Activated T-cell treated with anti-CD3 and anti-CD28 coated beads, Interleukin-2, amount 50 U/mL, for 24 hours (primary cell): ENCODE measurements around the gene GPR6.

Experiments
- DNase-seq: peaks from one replicate; pipeline ENCODE4 v3.0.0-alpha.2; 2020
- H3K27ac Mint-ChIP-seq: 2 replicates; pipeline ENCODE4 v1.8.0; 2020; ENCODE audit warnings: mild to moderate bottlenecking, mixed read lengths
- H3K27me3 Mint-ChIP-seq: 2 replicates; pipeline ENCODE4 v1.8.0; 2020; ENCODE audit warnings: mixed read lengths
- H3K36me3 Mint-ChIP-seq: 2 replicates; pipeline ENCODE4 v1.8.0; 2020; ENCODE audit warnings: low read depth, mixed read lengths
- H3K4me1 Mint-ChIP-seq: 2 replicates; pipeline ENCODE4 v1.8.0; 2020; ENCODE audit warnings: low read depth, mixed read lengths
- H3K4me3 Mint-ChIP-seq: 2 replicates; pipeline ENCODE4 v1.8.0; 2020; ENCODE audit warnings: mild to moderate bottlenecking, moderate library complexity, mixed read lengths
- H3K9me3 Mint-ChIP-seq: 2 replicates; pipeline ENCODE4 v1.8.0; 2020; ENCODE audit warnings: mixed read lengths

The GPR6 gene

DNA sequence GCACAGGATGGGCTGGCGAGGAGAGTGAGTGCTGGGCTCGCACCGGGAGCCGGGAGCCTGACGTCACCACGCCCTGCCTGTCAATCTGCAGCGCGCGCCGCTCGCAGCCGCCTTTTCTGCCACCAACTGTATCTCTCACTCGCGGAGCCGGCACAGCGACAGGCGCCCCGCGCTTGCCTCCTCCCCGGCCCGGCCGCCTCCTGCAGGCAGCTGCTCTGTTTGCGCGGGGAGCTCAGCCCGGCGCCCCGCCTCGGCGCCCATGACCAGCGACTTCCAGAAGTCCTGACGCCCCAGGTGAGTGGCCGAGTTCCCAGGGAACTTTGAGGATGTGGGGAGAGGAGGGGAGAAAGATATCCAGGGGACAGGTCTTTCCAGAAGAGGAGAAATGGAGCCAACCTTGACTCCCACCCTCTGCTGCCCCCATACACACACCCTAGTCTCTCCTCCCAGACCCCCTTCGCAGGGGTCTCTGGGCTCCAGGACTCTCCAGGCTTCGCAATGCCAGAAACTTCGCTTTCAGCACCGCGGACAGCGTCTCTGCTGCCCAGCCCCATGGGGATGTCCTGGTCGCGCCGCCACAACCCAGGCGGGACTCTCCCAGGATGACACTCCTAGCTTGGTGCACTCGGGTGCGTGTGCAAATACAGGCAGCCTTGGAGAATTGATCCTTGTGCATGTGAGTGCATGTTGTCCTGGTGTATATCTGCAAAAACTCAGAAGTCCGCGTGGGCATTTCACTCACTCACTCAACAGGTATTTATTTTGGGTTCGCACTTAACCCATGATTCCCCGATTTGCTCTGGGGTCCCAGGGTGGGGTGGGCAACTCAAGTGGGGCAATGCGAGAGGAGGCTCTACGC lies at the start of gene GPR6:
Gene GPR6, plus strand, starts transcription at position 138 of the 859 bp plus-strand sequence. CDS start 802 bp downstream, outside the sequence.
- DNase-seq: peak; percentile 51
- Mint-ChIP-seq H3K36me3 (no peaks in the 10 kb centered on the region), H3K27ac (no peak within 1 kb of the TSS), H3K9me3 (peaks cover 3% of the 10 kb centered on the region), H3K4me3 (no peak within 1 kb of the TSS), H3K4me1 (no peaks in the 10 kb centered on the region), H3K27me3 (peaks cover 86% of the 10 kb centered on the region)

DNA sequence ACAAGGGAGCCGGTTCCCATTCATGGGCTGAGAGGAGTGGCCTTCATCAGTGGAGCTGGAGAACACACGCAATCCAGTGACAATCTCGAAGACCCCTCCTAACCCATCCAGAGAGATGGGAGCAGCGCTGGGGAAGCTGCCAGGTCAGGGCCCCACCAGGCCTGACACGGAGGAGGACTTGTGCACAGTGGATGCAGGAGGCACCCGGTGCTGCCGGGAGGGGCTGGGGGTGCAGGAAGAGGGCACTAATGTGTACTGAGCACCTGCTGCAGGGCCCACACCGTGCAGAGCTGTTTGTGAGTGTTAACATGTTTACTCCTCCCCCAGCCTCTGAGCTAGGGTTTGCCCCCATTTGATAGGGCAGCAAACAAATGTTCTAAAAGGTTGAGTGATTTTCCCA lies 43.8 kb upstream of the GPR6 start:
- no peak overlapping the region for H3K27ac Mint-ChIP-seq
- no peaks in the 10 kb centered on the region for H3K36me3 Mint-ChIP-seq
- H3K9me3 Mint-ChIP-seq: peaks cover 4% of the 10 kb centered on the region
- H3K4me1 Mint-ChIP-seq: no peaks in the 10 kb centered on the region
- DNase-seq: no peak
- H3K27me3 Mint-ChIP-seq: peaks cover 5% of the 10 kb centered on the region
- H3K4me3 Mint-ChIP-seq: no peak overlapping the region

DNA sequence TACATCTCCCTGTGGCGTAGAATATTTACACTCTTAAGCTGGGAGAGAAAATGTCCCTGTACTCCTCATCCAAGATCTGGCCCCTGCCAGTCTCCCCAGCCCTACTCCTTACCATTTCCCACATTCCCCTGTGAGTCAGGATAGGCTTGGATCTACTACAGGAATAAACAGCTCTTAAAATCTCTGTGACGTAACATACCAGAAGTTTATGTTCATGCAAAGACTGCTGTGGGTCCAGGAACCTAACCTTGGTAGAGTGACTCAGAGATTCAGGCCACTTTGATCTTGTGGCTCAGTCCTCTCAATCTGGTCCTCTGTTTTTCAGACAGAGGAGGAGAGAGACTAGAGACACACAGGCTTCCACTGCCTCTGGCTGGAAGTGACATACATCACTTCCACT lies 38.5 kb upstream of the GPR6 start:
- Mint-ChIP-seq H3K4me1 (no peaks in the 10 kb centered on the region), H3K27me3 (peaks cover 5% of the 10 kb centered on the region), H3K9me3 (peaks cover 4% of the 10 kb centered on the region), H3K36me3 (no peaks in the 10 kb centered on the region), H3K4me3 (no peak overlapping the region), H3K27ac (no peak overlapping the region)
- no peak for DNase-seq

DNA sequence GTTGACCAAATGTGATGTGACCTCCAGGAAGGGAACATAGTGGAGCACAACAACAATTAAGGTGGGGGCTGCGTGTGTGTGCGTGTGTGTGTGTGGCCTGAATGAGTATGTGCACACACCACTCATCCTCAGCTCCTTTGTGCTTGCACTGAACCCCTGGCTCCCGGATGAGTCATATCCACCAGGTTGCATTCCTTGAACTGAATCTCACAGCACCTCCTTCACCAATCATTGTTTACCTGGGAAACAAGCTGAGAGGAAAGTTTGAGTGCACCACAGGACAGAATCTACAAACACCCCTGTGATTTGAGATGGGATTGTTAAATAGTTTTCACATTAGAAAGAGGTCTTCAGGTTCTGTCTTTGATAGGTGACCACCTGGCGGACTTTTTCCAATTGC lies 33.7 kb upstream of the GPR6 start:
- no peaks in the 10 kb centered on the region for H3K9me3 Mint-ChIP-seq
- no peak for DNase-seq
- no peaks in the 10 kb centered on the region for H3K4me1 Mint-ChIP-seq
- peaks cover 16% of the 10 kb centered on the region for H3K27me3 Mint-ChIP-seq
- H3K27ac Mint-ChIP-seq: no peak overlapping the region
- H3K4me3 Mint-ChIP-seq: no peak overlapping the region
- no peaks in the 10 kb centered on the region for H3K36me3 Mint-ChIP-seq

- Mint-ChIP-seq H3K27ac (no peak overlapping the region), H3K27me3 (peaks cover 21% of the 10 kb centered on the region), H3K4me3 (no peak overlapping the region), H3K36me3 (no peaks in the 10 kb centered on the region), H3K4me1 (no peaks in the 10 kb centered on the region), H3K9me3 (no peaks in the 10 kb centered on the region)
- no peak for DNase-seq
Measured at GRCh38 chr6:109945091-109945490, 33.0 kb upstream of the GPR6 start.

DNA sequence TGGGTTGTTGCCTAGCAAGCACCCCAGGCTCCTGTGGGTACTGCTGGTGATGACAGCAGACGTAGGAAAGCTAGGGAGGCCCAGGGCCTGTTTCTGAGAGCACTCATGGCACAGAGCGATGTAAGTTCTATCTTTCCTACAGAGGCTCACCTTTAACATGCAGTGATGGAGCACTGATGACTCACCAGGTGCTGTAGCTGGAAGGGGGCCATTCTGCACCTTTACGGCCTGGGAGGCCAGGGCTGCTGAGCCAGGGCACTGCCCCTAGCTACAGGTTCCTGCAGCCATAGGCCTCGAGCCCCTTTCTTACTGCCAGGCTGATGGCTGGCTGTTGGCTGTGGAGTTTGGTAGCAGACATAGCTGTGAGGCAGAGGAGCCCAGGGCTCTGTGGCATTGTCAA lies 31.1 kb upstream of the GPR6 start:
- Mint-ChIP-seq H3K4me3 (no peak overlapping the region), H3K9me3 (no peaks in the 10 kb centered on the region), H3K27me3 (peaks cover 27% of the 10 kb centered on the region), H3K27ac (no peak overlapping the region), H3K4me1 (no peaks in the 10 kb centered on the region), H3K36me3 (no peaks in the 10 kb centered on the region)
- no peak for DNase-seq

DNA sequence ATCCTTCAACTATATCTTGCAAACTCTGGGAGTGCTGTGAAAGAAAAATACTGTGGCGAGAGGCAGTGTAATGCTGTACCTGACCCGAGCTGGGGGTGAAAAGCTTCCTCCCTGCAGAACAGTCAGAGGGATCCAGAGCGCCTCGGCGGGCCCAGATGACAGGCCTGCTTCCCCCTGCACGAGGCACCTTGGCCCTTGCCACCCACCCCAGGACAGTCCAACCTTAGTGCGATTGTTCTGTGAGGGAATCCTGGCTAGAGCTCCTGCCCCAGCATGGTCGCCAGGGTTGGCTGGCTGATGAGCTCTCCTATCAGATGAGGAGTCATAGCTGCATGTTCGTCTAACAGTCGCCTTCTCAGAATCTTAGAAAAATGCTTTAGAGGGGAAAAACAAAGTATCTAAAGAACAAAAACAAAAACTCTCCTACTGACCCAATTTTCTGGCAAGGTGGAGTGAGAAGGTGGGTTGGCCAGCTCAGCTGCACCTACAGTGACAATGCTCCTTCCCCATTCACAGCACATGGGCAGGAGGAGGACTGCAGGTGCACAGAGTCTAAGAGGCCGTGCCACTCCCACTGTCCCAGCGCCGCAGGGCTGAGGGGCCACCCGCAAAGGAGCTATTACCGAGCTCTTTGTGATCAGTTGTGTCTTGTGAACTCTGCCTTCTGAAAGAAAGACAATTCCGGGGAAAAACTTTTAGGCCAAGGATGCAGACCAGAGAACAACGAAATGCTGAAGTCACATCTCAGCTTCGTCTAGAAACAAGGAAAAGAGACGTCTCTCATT lies 28.6 kb upstream of the GPR6 start:
- peaks cover 27% of the 10 kb centered on the region for H3K27me3 Mint-ChIP-seq
- H3K36me3 Mint-ChIP-seq: no peaks in the 10 kb centered on the region
- no peak overlapping the region for H3K27ac Mint-ChIP-seq
- H3K9me3 Mint-ChIP-seq: no peaks in the 10 kb centered on the region
- H3K4me1 Mint-ChIP-seq: no peaks in the 10 kb centered on the region
- H3K4me3 Mint-ChIP-seq: no peak overlapping the region
- no peak for DNase-seq

DNA sequence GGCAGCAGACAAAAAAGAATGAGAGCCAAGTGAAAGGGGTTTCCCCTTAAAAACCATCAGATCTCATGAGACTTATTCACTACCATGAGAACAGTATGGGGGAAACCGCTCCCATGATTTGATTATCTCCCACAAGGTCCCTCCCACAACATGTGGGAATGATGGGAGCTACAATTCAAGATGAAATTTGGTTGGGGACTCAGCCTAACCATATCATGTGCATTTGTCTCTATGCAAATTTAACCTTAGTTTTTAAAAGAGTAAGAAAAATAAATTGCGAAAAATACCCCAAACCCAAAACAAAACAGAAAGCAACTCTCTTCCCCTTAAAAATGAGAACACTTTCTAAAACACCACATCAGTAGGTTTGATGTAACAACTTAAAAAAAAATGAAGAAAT lies 22.6 kb upstream of the GPR6 start:
- Mint-ChIP-seq H3K27me3 (peaks cover 13% of the 10 kb centered on the region), H3K27ac (no peak overlapping the region), H3K4me3 (no peak overlapping the region), H3K36me3 (no peaks in the 10 kb centered on the region), H3K4me1 (no peaks in the 10 kb centered on the region), H3K9me3 (no peaks in the 10 kb centered on the region)
- DNase-seq: no peak

GRCh38 chr6:109958626-109959025 lies 19.5 kb upstream of the GPR6 start:
- H3K4me3 Mint-ChIP-seq: no peak overlapping the region

GRCh38 chr6:109961611-109962041 lies 16.5 kb upstream of the GPR6 start:
- H3K27me3 Mint-ChIP-seq: peaks cover 15% of the 10 kb centered on the region
- H3K9me3 Mint-ChIP-seq: no peaks in the 10 kb centered on the region
- H3K4me3 Mint-ChIP-seq: no peak overlapping the region
- H3K4me1 Mint-ChIP-seq: no peaks in the 10 kb centered on the region
- no peaks in the 10 kb centered on the region for H3K36me3 Mint-ChIP-seq
- DNase-seq: no peak
- H3K27ac Mint-ChIP-seq: no peak overlapping the region

More at GRCh38 chr6:109958626-109959025, 19.5 kb upstream of the GPR6 start:
- Mint-ChIP-seq H3K27ac (no peak overlapping the region), H3K9me3 (no peaks in the 10 kb centered on the region), H3K4me1 (no peaks in the 10 kb centered on the region), H3K36me3 (no peaks in the 10 kb centered on the region), H3K27me3 (peaks cover 17% of the 10 kb centered on the region)
- DNase-seq: no peak

- DNase-seq: no peak
- H3K9me3 Mint-ChIP-seq: no peaks in the 10 kb centered on the region
- peaks cover 15% of the 10 kb centered on the region for H3K27me3 Mint-ChIP-seq
- no peak overlapping the region for H3K4me3 Mint-ChIP-seq
- H3K36me3 Mint-ChIP-seq: no peaks in the 10 kb centered on the region
- H3K27ac Mint-ChIP-seq: no peak overlapping the region
- H3K4me1 Mint-ChIP-seq: no peaks in the 10 kb centered on the region
Measured at GRCh38 chr6:109962271-109962670, 15.8 kb upstream of the GPR6 start.

GRCh38 chr6:109963598-109964170 lies 14.4 kb upstream of the GPR6 start:
- Mint-ChIP-seq H3K4me3 (no peak overlapping the region), H3K36me3 (no peaks in the 10 kb centered on the region), H3K27ac (no peak overlapping the region), H3K9me3 (no peaks in the 10 kb centered on the region), H3K27me3 (peaks cover 15% of the 10 kb centered on the region), H3K4me1 (no peaks in the 10 kb centered on the region)
- DNase-seq: no peak

GRCh38 chr6:109964949-109965348 lies 13.2 kb upstream of the GPR6 start:
- no peak overlapping the region for H3K27ac Mint-ChIP-seq
- no peak overlapping the region for H3K4me3 Mint-ChIP-seq
- no peaks in the 10 kb centered on the region for H3K4me1 Mint-ChIP-seq
- DNase-seq: no peak
- no peaks in the 10 kb centered on the region for H3K36me3 Mint-ChIP-seq
- H3K9me3 Mint-ChIP-seq: no peaks in the 10 kb centered on the region
- peaks cover 15% of the 10 kb centered on the region for H3K27me3 Mint-ChIP-seq

- peaks cover 12% of the 10 kb centered on the region for H3K27me3 Mint-ChIP-seq
Measured at GRCh38 chr6:109966299-109966698, 11.8 kb upstream of the GPR6 start.

GRCh38 chr6:109977791-109978173 lies 329 bp upstream of the GPR6 start:
- Mint-ChIP-seq H3K27me3 (peaks cover 86% of the 10 kb centered on the region), H3K27ac (no peak overlapping the region), H3K9me3 (peaks cover 3% of the 10 kb centered on the region), H3K4me3 (no peak overlapping the region), H3K4me1 (no peaks in the 10 kb centered on the region), H3K36me3 (no peaks in the 10 kb centered on the region)
- DNase-seq: no peak

More at GRCh38 chr6:109966299-109966698, 11.8 kb upstream of the GPR6 start:
- no peaks in the 10 kb centered on the region for H3K9me3 Mint-ChIP-seq
- no peak for DNase-seq
- no peak overlapping the region for H3K4me3 Mint-ChIP-seq
- no peak overlapping the region for H3K27ac Mint-ChIP-seq
- no peaks in the 10 kb centered on the region for H3K4me1 Mint-ChIP-seq
- no peaks in the 10 kb centered on the region for H3K36me3 Mint-ChIP-seq
